K562 (cell line): ENCODE results near the gene CIAO3. TPM values are rescaled to one million over a fixed set of nuclear protein-coding genes. Genes with fewer than 3 reads are reported as not detected.

Experiments
- CHD1 ChIP-seq: fragments of 200-600 bp; sonication (generic); IDR thresholded peaks from one replicate; pipeline ENCODE4 v1.6.1; 2012; ENCODE audit warnings: mild to moderate bottlenecking, moderate library complexity, low read length, inconsistent platforms
- EGR1 ChIP-seq: fragments of 450-650 bp; conservative IDR thresholded peaks from 2 replicates; pipeline ENCODE4 v1.6.1; 2017; ENCODE audit warnings: mild to moderate bottlenecking
- KLF6 ChIP-seq: fragments of 250-450 bp; sonication (Bioruptor Pico); IDR thresholded peaks from 2 replicates; pipeline ENCODE4 v1.4.0; 2020; ENCODE audit warnings: mild to moderate bottlenecking, moderate library complexity, borderline replicate concordance
- LCOR ChIP-seq: sonication (generic); formaldehyde crosslinking; IDR thresholded peaks from 2 replicates; pipeline ENCODE4 v1.8.0; 2022; ENCODE audit warnings: mild to moderate bottlenecking, missing genetic modification reagents
- MAZ ChIP-seq, 2 experiments: fragments of 450-650 bp in 1 of 2; sonication (generic) in 1 of 2; formaldehyde crosslinking; IDR thresholded peaks in 1 of 2; conservative IDR thresholded peaks in 1 of 2; 2 replicates each; pipeline versions ENCODE4 v1.4.0 to v1.5.0; 2020; ENCODE audit warnings: mild to moderate bottlenecking in 1 of 2, missing genetic modification reagents in 1 of 2
- MEIS2 ChIP-seq: fragments of 450-650 bp; IDR thresholded peaks from 2 replicates; pipeline ENCODE4 v1.6.1; 2014; ENCODE audit warnings: mild to moderate bottlenecking; ENCODE audit not compliant: partially characterized antibody
- PHB ChIP-seq: fragments of 250-450 bp; sonication (Bioruptor Pico); IDR thresholded peaks from 2 replicates; pipeline ENCODE4 v1.5.0; 2021
- POLR2B ChIP-seq: fragments of 450-650 bp; IDR thresholded peaks from 2 replicates; pipeline ENCODE4 v1.6.1; 2018; ENCODE audit warnings: low read depth; ENCODE audit not compliant: partially characterized antibody
- STAG1 ChIP-seq: sonication (generic); formaldehyde crosslinking; IDR thresholded peaks from 2 replicates; pipeline ENCODE4 v1.5.0; 2020; ENCODE audit warnings: missing genetic modification reagents, borderline replicate concordance
- TAF7 ChIP-seq: fragments of 450-650 bp; IDR thresholded peaks from 2 replicates; pipeline ENCODE4 v1.6.1; 2016; ENCODE audit warnings: missing genetic modification characterization, missing compliant biosample characterization
- TCFL5 ChIP-seq: fragments of 250-450 bp; sonication (Bioruptor Pico); conservative IDR thresholded peaks from 2 replicates; pipeline ENCODE4 v1.6.1; 2021; ENCODE audit warnings: mild to moderate bottlenecking, moderate library complexity, matching md5 sums
- ZFPM2 ChIP-seq: fragments of 250-450 bp; sonication (Bioruptor Pico); IDR thresholded peaks from 2 replicates; pipeline ENCODE4 v1.5.1; 2022; ENCODE audit warnings: mild to moderate bottlenecking
- ZNF253 ChIP-seq: fragments of 250-450 bp; sonication (Bioruptor Pico); conservative IDR thresholded peaks from 2 replicates; pipeline ENCODE4 v1.6.1; 2021; ENCODE audit warnings: mild to moderate bottlenecking
- ZNF436 ChIP-seq: fragments of 250-450, 450-650 bp; sonication (Bioruptor Pico); formaldehyde crosslinking; IDR thresholded peaks from 2 replicates; pipeline ENCODE4 v1.7.0; 2020; ENCODE audit warnings: mild to moderate bottlenecking
- ZNF77 ChIP-seq: fragments of 250-450 bp; sonication (Bioruptor Pico); IDR thresholded peaks from 2 replicates; pipeline ENCODE4 v1.5.0; 2020
- ZNF79 ChIP-seq: fragments of 250-450 bp; sonication (Bioruptor Pico); IDR thresholded peaks from 2 replicates; pipeline ENCODE4 v1.4.0; 2020; ENCODE audit warnings: low read depth, mild to moderate bottlenecking, moderate library complexity
- polyA plus RNA-seq, 8 experiments: library from polyadenylated mRNA; depleted of rRNA in 4 of 8; stranded (reverse) in 5 of 8; unstranded in 3 of 8; fragments of >200 nt; fragmentation: Nextera tagmentation in 2 of 8; fragmentation: Illumina TruSeq in 1 of 8; extraction: Ambion mirVana in 2 of 8; extraction: Trizol in 1 of 8; gene quantifications; 2 replicates each; pipeline versions ENCODE4 v1.2.1 to v1.2.3, GENCODE V29; 2011 to 2014; ENCODE audit warnings: inconsistent platforms in 1 of 8, missing spikeins in 1 of 8
- total RNA-seq, 7 experiments: library from RNA; depleted of rRNA in 6 of 7; stranded (reverse); fragments of >200 nt in 6 of 7; fragmentation: Illumina TruSeq in 2 of 7; extraction: Trizol in 2 of 7; gene quantifications; 2 replicates each; pipeline versions ENCODE4 v1.2.1 to v1.2.3, GENCODE V29; 2011 to 2021; ENCODE audit warnings: low replicate concordance in 1 of 7
- TF ChIP-seq, protein P1 (sequence below): sonication (generic); formaldehyde crosslinking; IDR thresholded peaks from 2 replicates; pipeline ENCODE4 v1.5.0; 2020; ENCODE audit warnings: missing genetic modification reagents
- TF ChIP-seq, protein P2 (sequence below): fragments of 250-450 bp; sonication (Bioruptor Pico); IDR thresholded peaks from 2 replicates; pipeline ENCODE4 v1.9.0; 2021; ENCODE audit warnings: mild to moderate bottlenecking, inconsistent platforms
- TF ChIP-seq, protein P3 (sequence below): fragments of 250-450 bp; sonication (Bioruptor Pico); IDR thresholded peaks from 2 replicates; pipeline ENCODE4 v1.6.1; 2021; ENCODE audit warnings: mild to moderate bottlenecking

The CIAO3 gene
- total and polyA plus RNA-seq, 9 of the 15 experiments (the other 6 are each of a cell fraction or from before 2014, with no cell fraction given), result 2.2 to 35.6 (median 18.7) TPM

DNA sequence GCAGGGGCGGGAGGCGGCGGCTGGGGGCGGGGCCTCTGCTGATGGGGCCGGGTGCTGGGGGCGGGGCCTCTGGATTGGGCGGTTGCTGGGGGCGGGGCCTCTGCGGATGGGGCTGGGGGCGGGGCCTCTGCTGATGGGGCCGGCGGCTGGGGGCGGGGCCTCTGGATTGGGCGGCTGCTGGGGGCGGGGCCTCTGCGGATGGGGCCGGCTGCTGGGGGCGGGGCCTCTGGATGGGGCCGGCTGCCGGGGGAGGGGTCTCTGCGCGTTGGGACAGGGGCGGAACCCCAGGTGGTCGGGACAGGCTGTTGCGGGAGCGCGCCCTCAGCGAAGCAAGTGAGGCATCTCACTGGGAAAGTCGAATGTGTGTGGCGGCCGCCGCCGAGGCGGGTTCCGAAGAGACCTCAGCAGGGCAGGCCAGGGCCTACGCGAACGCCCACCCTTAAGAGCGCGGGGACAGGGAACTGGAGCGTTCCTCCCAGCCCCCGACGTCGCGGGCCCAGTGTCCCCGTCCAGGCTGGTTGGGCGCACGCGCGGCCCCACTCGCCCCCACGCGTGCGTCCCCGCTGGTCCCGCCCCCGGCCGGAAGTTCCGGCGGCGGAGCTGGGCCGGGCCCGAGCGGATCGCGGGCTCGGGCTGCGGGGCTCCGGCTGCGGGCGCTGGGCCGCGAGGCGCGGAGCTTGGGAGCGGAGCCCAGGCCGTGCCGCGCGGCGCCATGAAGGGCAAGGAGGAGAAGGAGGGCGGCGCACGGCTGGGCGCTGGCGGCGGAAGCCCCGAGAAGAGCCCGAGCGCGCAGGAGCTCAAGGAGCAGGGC lies 60.8 kb downstream of the CIAO3 start, which contains the start of gene STUB1 (continued):
- TF ChIP-seq, protein P1, sequence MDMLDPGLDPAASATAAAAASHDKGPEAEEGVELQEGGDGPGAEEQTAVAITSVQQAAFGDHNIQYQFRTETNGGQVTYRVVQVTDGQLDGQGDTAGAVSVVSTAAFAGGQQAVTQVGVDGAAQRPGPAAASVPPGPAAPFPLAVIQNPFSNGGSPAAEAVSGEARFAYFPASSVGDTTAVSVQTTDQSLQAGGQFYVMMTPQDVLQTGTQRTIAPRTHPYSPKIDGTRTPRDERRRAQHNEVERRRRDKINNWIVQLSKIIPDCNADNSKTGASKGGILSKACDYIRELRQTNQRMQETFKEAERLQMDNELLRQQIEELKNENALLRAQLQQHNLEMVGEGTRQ (CRISPR knock-in tag), result no peak
- TF ChIP-seq ZNF436, result no peak
- TF ChIP-seq TCFL5 (CRISPR knock-in tag), result no peak
- peak; percentile 49 for TF ChIP-seq MEIS2
- TF ChIP-seq, protein P2, sequence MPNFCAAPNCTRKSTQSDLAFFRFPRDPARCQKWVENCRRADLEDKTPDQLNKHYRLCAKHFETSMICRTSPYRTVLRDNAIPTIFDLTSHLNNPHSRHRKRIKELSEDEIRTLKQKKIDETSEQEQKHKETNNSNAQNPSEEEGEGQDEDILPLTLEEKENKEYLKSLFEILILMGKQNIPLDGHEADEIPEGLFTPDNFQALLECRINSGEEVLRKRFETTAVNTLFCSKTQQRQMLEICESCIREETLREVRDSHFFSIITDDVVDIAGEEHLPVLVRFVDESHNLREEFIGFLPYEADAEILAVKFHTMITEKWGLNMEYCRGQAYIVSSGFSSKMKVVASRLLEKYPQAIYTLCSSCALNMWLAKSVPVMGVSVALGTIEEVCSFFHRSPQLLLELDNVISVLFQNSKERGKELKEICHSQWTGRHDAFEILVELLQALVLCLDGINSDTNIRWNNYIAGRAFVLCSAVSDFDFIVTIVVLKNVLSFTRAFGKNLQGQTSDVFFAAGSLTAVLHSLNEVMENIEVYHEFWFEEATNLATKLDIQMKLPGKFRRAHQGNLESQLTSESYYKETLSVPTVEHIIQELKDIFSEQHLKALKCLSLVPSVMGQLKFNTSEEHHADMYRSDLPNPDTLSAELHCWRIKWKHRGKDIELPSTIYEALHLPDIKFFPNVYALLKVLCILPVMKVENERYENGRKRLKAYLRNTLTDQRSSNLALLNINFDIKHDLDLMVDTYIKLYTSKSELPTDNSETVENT (CRISPR knock-in tag), result peak; percentile 45
- no peak for TF ChIP-seq STAG1 (CRISPR knock-in tag)
- no peak for TF ChIP-seq LCOR (CRISPR knock-in tag)
- peak; percentile 38 for TF ChIP-seq POLR2B
- no peak for TF ChIP-seq PHB (CRISPR knock-in tag)
- no peak for TF ChIP-seq ZNF253
- TF ChIP-seq KLF6 (CRISPR knock-in tag), result no peak
- TF ChIP-seq ZFPM2 (CRISPR knock-in tag), result no peak
- no peak for TF ChIP-seq ZNF79 (CRISPR knock-in tag)
- TF ChIP-seq ZNF77, result no peak
- TF ChIP-seq, protein P3, sequence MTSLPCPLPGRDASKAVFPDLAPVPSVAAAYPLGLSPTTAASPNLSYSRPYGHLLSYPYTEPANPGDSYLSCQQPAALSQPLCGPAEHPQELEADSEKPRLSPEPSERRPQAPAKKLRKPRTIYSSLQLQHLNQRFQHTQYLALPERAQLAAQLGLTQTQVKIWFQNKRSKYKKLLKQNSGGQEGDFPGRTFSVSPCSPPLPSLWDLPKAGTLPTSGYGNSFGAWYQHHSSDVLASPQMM (CRISPR knock-in tag), result no peak
- TF ChIP-seq TAF7, result no peak
- peak; percentile 81 for TF ChIP-seq EGR1
- peak; percentile 63 to 66 for TF ChIP-seq MAZ (CRISPR knock-in tag; conservative IDR thresholded peaks at IDR 0.05 in 1 of 2, IDR thresholded peaks at IDR 0.05 in 1 of 2)
- TF ChIP-seq CHD1, result peak; percentile 4
